PC-9 (cell line): Measurements from ENCODE around the gene CDK17.

ENCODE experiments used
- CTCF ChIP-seq: fragments of 200-600 bp; sonication (generic); conservative IDR thresholded peaks from 2 replicates; pipeline ENCODE4 v1.6.1; 2017; ENCODE audit warnings: mixed run types, antibody characterized with exemption, mild to moderate bottlenecking, moderate library complexity
- EZH2 ChIP-seq: fragments of 200-600 bp; sonication (generic); IDR thresholded peaks from 2 replicates; pipeline ENCODE4 v1.8.0; 2017; ENCODE audit warnings: antibody characterized with exemption, low read depth

DNA sequence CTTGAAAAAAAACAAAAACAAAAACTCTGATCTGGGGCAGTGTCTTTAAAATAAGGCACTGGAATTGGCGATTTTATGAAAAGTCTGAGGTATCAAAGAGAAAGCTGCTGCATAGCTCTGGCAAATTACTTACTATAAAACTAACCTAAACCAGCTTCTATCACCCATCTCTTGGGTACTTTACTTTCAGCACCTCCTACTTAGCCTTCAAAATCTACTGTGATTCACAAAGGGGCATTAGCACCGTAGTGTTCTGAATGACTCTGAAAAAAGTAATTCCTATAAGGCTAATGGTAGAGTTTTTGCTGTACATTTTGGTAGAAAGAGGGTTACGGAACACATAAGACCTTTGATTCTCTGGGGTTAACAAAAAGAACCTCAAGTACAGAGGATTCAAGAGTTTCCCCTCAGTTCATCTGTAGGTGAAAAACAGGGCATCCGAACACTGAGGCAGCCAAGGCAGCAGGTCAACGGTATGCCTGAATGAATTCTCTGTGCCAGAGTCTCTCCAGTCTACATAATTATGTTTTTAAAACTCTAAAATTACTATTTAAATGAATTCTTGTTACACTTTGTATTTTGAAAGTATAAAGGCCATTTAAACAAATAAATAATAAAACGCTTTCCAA lies 104.6 kb downstream of the CDK17 start:
- TF ChIP-seq EZH2 (no peak), CTCF (no peak)
